Stimulated activated naive B cell treated with anti-CD40 and anti-IgM and Interleukin-4, amounts not matched to agents 10 μg/mL and 1 μg/mL and 100 μg/mL, for 72 hours (primary cell): ENCODE data around the gene GPAM.
"Not testable (repeated sequence)": the region's sequence is repeated elsewhere in the genome, so short reads cannot be mapped to it uniquely, and the experiment has no call there.

Experiments
- ATAC-seq, 2 donors: fragments of 150-1000 bp; cut with Tn5 transposase; replicated peaks; 2 replicates each; pipeline ENCODE4 v1.10.0; 2021; ENCODE audit warnings: moderate library complexity in 1 of 2
- DNase-seq: peaks from one replicate; pipeline ENCODE4 v3.0.0; 2021
- H3K27ac Mint-ChIP-seq: one replicate; pipeline ENCODE4 v1.8.0; 2022; ENCODE audit warnings: mild to moderate bottlenecking, mixed read lengths
- H3K27me3 Mint-ChIP-seq, 2 donors: one replicate each; pipeline ENCODE4 v1.8.0; 2022; ENCODE audit warnings: mixed read lengths in 2 of 2
- H3K36me3 Mint-ChIP-seq, 2 donors: one replicate each; pipeline ENCODE4 v1.8.0; 2022; ENCODE audit warnings: mixed read lengths in 2 of 2, mild to moderate bottlenecking in 1 of 2
- H3K4me1 Mint-ChIP-seq, 2 donors: one replicate each; pipeline ENCODE4 v1.8.0; 2022; ENCODE audit warnings: mixed read lengths in 2 of 2, mild to moderate bottlenecking in 1 of 2
- H3K4me3 Mint-ChIP-seq, 2 donors: one replicate each; pipeline ENCODE4 v1.8.0; 2022; ENCODE audit warnings: mild to moderate bottlenecking in 2 of 2, mixed read lengths in 2 of 2, moderate library complexity in 1 of 2
- H3K9me3 Mint-ChIP-seq, 2 donors: one replicate each; pipeline ENCODE4 v1.8.0; 2022; ENCODE audit warnings: mixed read lengths in 2 of 2, mild to moderate bottlenecking in 1 of 2

GPAM gene, protein sequence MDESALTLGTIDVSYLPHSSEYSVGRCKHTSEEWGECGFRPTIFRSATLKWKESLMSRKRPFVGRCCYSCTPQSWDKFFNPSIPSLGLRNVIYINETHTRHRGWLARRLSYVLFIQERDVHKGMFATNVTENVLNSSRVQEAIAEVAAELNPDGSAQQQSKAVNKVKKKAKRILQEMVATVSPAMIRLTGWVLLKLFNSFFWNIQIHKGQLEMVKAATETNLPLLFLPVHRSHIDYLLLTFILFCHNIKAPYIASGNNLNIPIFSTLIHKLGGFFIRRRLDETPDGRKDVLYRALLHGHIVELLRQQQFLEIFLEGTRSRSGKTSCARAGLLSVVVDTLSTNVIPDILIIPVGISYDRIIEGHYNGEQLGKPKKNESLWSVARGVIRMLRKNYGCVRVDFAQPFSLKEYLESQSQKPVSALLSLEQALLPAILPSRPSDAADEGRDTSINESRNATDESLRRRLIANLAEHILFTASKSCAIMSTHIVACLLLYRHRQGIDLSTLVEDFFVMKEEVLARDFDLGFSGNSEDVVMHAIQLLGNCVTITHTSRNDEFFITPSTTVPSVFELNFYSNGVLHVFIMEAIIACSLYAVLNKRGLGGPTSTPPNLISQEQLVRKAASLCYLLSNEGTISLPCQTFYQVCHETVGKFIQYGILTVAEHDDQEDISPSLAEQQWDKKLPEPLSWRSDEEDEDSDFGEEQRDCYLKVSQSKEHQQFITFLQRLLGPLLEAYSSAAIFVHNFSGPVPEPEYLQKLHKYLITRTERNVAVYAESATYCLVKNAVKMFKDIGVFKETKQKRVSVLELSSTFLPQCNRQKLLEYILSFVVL

DNA sequence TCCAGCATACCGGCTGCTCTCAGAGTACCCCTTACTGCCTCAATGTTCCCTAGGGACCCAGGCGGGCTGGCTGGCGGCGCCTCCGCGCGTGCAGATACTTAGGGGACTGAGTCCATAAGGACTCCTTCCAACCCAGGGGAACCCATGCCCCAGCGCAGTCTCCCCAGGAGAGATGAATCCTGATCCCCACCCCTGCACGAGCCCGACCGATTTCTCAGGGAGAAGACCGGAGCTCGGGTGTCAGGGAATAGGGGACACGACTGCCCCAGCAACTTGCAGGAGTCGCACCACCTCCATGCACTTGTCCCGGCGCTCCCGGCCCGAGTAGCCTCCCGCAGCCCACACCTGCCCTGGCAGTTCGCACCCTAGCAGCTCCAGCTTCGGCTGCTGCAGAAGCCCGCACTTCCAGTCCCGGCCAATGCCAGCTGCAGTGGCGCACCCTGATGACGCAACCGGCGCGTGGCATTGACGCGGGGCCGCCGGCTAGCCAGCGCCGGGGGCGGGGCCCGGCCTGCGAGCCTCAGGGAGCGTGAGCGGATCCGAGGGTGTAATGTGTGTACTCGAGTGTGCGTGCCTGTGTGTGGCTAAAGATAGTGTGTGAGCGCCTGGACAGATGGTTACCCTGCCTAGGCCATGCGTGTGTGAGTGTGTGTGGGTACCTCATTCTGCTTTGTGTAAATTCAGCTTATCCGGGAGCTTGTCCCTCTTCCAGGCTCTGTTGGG lies at the start of gene GPAM:
GPAM (minus strand) TSS at position 437 of the 723 bp plus-strand sequence. CDS start 1,981 bp downstream, outside the sequence.
- Mint-ChIP-seq H3K27ac (peak within 1 kb of the TSS; percentile 99), H3K4me3 (peak within 1 kb of the TSS; percentile 93 to 97), H3K27me3 (peaks cover 6 to 8% of the 10 kb centered on the region in 2 donors), H3K9me3 (peaks cover 4 to 11% of the 10 kb centered on the region in 2 donors), H3K36me3 (peaks cover 13 to 31% of the 10 kb centered on the region in 2 donors), H3K4me1 (peaks cover 16% of the 10 kb centered on the region in 2 donors)
- peak; percentile 98 for ATAC-seq
- DNase-seq: peak; percentile 97

DNA sequence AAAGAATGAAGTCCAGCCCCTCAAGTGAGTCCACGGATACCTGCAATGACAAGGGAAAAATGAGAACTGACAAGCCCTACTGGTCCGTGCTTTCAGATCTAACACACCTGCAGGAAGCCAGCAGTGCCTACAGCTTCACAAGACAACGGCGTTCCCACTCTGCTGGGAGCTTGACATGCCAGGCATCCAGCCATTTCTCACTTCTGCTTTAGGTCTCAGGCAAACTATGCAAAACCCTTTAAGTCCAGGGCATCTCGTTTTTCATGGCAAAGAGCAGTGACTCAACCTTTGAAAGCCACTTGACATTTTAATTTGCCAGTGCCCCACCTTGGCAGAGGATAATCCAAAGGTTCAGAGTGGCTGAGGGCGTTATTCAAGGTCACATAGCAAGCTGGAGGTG lies 49.1 kb upstream of the GPAM start:
- Mint-ChIP-seq H3K9me3 (peaks cover 5% of the 10 kb centered on the region in 2 donors), H3K36me3 (no peaks in the 10 kb centered on the region), H3K4me3 (no peak overlapping the region), H3K27ac (no peak overlapping the region), H3K27me3 (peaks cover 0 to 6% of the 10 kb centered on the region in 2 donors), H3K4me1 (peaks cover 8 to 13% of the 10 kb centered on the region in 2 donors)
- peak; percentile 23 to 47 for ATAC-seq
- no peak for DNase-seq

DNA sequence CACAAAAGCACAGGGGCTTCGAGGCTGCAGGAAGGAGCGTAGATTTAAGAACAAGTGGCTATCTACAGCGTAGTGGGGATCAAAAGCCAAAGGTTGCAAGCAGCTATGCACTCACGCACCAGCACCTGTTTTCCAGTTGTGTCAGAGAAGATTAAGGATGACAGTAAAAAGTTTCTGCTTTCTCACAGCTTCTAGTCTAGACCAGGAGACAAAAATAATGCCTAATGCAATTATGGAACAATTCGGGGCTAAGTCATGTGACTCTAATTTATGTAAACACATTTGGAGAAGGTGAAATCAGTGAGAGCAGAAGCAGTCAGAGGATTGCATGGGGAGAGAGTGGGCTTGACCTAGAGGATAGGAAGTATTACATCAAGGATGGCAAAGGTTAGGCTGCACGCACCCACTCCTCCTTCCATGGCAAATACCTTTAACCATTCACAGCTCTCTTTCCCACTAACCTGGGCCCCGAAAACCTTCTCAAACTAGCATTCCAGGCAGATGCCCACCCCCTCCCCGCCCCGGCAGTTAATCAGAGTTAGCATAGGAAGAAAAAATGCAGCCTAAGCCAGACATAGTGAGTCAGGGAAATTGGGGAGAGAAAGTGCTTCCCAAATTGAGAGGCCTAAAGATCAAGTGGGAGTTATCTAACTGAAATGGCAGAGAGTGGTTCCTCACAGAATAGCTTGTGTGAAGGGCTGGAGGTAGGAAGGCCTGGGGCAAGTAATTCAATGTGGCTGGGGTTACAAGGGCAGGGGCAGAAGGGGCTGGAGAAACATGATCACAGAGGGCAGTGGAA lies 48.2 kb upstream of the GPAM start:
- Mint-ChIP-seq H3K4me3 (no peak overlapping the region), H3K27me3 (no peaks in the 10 kb centered on the region), H3K9me3 (no peaks in the 10 kb centered on the region), H3K4me1 (peaks cover 8 to 13% of the 10 kb centered on the region in 2 donors), H3K27ac (no peak overlapping the region), H3K36me3 (no peaks in the 10 kb centered on the region)
- ATAC-seq (no peak), DNase-seq (no peak)

DNA sequence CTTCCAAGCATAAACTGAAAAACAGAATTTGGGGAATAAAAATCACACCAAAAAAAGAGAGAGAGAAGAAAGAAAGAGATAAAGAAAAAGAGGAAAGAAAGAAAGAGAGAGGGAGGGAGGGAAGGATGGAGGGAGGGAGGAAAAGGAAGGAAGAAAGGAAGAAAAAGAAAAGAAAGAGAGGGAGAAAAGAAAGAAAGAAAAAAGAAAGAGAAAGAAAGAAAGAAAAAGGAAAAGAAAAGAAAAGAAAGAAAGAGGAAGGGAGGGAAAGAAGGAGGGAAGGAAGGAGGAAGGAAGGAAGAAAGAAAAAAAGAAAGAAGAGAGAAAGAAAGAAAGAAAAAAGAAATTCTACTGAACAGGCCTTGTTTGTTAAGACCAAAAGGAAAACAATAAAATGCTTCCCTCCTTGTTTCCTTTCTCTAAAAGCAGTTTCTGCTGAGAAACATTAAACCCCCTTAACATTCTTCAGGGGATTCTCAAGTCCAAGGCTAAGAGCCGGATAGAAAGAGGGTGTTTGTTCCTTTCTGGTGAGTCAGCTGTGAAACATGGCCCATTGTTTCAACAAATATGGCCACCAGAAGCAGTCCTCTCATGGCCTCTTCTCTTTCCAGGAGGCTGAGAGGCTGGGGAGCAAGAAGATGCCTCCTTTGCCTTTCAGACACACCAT lies 46.9 kb upstream of the GPAM start:
- H3K4me1 Mint-ChIP-seq: peaks cover 8 to 13% of the 10 kb centered on the region in 2 donors
- no peak for ATAC-seq
- no peaks in the 10 kb centered on the region for H3K36me3 Mint-ChIP-seq
- H3K27me3 Mint-ChIP-seq: peaks cover 7 to 9% of the 10 kb centered on the region in 2 donors
- H3K27ac Mint-ChIP-seq: no peak overlapping the region
- no peak for DNase-seq
- peaks cover 2 to 5% of the 10 kb centered on the region in 2 donors for H3K9me3 Mint-ChIP-seq
- no peak overlapping the region for H3K4me3 Mint-ChIP-seq

DNA sequence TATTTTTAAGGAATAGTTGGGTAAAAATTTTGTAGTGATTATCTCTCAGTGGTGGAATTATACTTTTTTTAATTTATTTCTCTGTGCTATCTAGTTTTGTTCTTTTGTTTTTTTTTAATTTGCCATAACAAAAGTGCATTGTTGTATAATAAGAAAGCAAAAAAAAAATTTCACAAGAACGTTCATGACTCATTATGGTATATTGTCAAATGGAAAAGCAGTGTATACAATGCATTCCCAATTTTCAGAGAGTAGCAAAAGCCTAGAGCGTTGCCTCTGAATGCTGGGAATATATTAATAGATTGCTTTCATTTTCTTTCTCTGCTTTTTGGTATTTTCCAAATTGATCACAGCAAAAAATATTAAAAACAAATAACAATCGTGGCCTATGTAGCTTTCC lies 46.3 kb upstream of the GPAM start:
- no peak for ATAC-seq
- no peak overlapping the region for H3K4me3 Mint-ChIP-seq
- no peak for DNase-seq
- peaks cover 2 to 5% of the 10 kb centered on the region in 2 donors for H3K9me3 Mint-ChIP-seq
- no peaks in the 10 kb centered on the region for H3K36me3 Mint-ChIP-seq
- peaks cover 7 to 12% of the 10 kb centered on the region in 2 donors for H3K27me3 Mint-ChIP-seq
- H3K4me1 Mint-ChIP-seq: peaks cover 8 to 13% of the 10 kb centered on the region in 2 donors
- no peak overlapping the region for H3K27ac Mint-ChIP-seq

DNA sequence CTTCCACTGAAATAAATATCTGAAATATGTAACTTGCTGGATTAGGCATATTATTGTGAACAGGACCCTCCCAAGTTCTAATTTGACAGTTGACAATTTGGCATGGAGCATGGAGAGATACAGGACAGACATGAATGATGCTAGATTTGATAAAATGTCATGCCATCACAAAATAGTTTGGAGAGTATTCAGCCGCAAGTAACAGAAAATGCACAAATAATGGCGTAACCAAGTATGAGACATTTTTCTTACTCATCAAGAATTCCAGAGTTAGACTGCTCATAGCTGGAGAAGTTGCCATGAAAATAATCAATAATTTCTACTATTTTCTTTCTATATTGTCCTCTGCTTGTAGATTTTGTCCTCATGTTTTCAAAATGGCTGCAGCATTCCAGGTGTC lies 45.5 kb upstream of the GPAM start:
- peaks cover 7 to 12% of the 10 kb centered on the region in 2 donors for H3K27me3 Mint-ChIP-seq

DNA sequence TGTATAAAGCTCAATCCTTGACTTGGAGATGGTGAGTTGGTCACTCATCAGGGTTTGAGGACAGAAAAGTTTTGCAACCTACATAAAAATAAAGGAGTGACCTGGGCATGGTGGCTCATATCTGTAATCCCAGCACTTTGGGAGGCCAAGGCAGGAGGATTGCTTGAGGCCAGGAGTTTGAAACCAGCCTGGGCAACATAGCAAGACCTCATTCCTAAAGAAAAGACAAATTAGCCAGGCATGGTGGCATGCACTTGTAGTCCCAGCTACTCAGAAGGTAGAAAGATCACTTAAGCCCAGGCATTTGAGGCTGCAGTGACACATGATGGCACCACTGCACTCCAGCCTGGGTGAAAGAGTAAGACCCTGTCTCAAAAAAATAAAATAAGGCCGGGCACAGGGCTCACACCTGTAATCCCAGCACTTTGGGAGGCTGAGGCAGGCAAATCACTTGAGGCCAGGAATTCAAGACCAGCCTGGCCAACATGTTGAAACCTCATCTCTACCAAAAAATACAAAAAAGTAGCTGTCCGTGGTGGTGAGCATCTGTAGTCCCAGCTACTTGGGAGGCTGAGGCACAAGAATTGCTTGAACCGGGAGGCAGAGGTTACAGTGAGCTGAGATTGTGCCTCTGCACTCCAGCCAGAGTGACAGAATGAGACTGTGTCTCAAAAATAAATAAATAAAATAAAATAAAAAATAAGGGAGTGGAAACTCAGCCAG lies 45.0 kb upstream of the GPAM start:
- H3K27me3 Mint-ChIP-seq: peaks cover 7 to 12% of the 10 kb centered on the region in 2 donors
- ATAC-seq: not testable (repeated sequence)

More for the DNA sequence above, 45.5 kb upstream of the GPAM start:
- Mint-ChIP-seq H3K4me1 (peaks cover 8 to 13% of the 10 kb centered on the region in 2 donors), H3K27ac (no peak overlapping the region), H3K4me3 (no peak overlapping the region), H3K36me3 (no peaks in the 10 kb centered on the region), H3K9me3 (peaks cover 2 to 5% of the 10 kb centered on the region in 2 donors)
- DNase-seq (no peak), ATAC-seq (no peak)

DNA sequence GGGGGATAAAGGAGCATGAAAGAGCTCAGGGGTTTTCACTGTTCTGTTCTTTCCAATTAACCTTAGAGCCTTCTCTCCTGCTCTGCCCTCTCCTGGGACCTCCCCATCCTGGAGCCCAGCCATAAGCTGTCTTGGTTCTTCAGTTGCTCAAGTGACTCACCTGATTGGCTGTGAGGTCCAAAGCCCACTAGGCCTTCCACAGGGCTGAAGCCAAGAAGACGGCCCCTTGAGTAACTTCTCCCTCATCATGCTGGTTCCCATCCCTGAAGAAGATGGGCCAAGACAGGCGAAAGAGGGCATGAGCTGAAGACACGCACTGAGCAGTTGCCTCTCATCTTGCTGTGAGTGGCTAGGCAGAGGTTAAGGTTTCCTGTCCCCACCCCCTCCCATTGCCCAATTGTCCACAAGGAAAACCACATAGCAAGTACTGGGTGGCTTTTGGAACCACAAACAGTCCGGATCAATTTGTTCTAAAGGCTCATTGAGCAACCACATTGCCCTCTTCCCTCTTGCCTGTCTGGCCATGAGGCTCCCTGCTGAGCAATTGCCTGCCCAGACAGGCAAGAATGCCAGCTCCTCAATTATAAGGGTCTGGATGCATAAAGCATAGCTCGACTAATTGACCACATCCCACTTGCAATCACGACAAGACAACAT lies 43.9 kb upstream of the GPAM start:
- peaks cover 11 to 19% of the 10 kb centered on the region in 2 donors for H3K27me3 Mint-ChIP-seq
- H3K27ac Mint-ChIP-seq: no peak overlapping the region
- H3K4me1 Mint-ChIP-seq: peaks cover 8% of the 10 kb centered on the region in 2 donors
- no peaks in the 10 kb centered on the region for H3K36me3 Mint-ChIP-seq
- peaks cover 2 to 5% of the 10 kb centered on the region in 2 donors for H3K9me3 Mint-ChIP-seq
- ATAC-seq (no peak), DNase-seq (no peak)
- no peak overlapping the region for H3K4me3 Mint-ChIP-seq

More for the DNA sequence above, 45.0 kb upstream of the GPAM start:
- H3K4me3 Mint-ChIP-seq, DNase-seq, H3K36me3 Mint-ChIP-seq, H3K27ac Mint-ChIP-seq, H3K9me3 Mint-ChIP-seq: not testable (repeated sequence)
- H3K4me1 Mint-ChIP-seq: peaks cover 8 to 13% of the 10 kb centered on the region in 2 donors

DNA sequence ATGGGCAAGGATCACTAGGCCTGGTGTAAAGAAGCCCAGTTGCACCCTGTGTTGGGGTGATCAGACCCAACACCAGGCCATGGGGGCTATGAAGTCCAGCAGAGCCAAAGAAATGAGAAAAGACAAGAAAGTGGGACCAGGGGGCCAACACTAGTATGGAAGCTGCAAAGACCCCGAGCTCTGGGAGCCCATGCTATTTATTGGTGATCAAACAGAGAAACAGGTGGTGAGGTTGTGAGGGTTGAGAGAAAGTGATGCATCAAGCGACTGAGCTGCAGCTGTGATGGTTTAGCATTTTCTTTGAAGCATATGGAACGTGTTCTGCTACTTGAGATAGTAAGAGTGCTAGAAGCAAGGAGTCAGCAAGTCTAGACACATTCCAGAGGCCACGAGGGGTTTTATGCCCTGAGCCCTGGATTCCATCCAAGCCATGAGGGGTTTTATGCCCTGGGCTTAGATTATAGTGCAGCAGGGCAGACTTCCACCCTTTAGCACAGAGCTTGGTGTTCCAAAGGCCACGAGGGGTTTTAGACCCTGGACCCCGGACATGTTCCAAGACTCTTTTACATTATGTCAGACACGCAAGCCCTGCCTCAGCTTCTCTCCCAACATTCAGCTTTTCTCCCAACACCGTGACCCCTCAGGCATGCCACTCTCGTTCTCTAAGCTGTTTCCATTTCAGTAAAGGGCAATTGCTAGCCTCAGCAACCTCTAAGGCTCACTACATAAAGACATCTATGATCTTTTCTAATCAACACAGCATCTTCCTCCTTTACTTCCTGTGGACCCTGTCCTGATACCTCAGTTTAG lies 43.1 kb upstream of the GPAM start:
- peaks cover 2 to 5% of the 10 kb centered on the region in 2 donors for H3K9me3 Mint-ChIP-seq
- no peaks in the 10 kb centered on the region for H3K36me3 Mint-ChIP-seq
- peaks cover 8% of the 10 kb centered on the region in 2 donors for H3K4me1 Mint-ChIP-seq
- ATAC-seq: no peak
- DNase-seq: no peak
- peaks cover 11 to 19% of the 10 kb centered on the region in 2 donors for H3K27me3 Mint-ChIP-seq
- H3K4me3 Mint-ChIP-seq: no peak overlapping the region
- no peak overlapping the region for H3K27ac Mint-ChIP-seq

DNA sequence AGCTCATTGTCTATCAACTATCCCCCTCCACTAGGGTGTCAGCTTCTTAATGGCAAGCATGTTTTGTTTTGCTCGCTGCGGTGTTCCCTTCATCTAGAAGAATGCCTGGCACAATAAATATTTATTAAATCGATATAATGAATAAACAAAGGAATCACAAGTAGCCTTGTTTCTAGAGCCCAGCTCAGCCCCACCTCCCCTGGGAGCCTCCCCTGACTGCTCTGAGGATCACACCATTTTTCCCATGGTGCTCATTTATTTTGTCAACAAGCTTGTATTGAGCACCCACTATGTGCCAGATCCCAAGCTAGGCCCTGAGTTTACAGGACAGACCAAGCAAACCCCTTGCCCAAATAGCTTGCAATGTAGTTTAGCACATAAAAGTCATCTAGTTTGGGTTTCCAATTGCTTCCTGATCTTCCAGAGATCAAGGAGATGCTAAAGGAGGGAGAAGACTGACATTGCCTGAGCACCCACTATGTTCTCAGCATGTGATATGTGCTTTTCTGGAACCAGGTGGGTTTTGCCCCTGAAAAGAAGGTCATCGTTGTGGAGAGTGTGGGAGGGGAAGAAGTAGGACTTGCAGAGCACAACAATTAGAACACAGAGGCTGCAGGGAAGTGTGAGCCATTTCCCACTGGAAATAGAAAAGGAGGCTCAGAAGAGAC lies 42.3 kb upstream of the GPAM start:
- H3K27me3 Mint-ChIP-seq: peaks cover 11 to 19% of the 10 kb centered on the region in 2 donors
- H3K9me3 Mint-ChIP-seq: peaks cover 2 to 5% of the 10 kb centered on the region in 2 donors
- DNase-seq: no peak
- H3K27ac Mint-ChIP-seq: no peak overlapping the region
- no peak for ATAC-seq
- H3K4me1 Mint-ChIP-seq: peaks cover under 1 to 2% of the 10 kb centered on the region in 2 donors
- H3K36me3 Mint-ChIP-seq: no peaks in the 10 kb centered on the region
- H3K4me3 Mint-ChIP-seq: no peak overlapping the region

DNA sequence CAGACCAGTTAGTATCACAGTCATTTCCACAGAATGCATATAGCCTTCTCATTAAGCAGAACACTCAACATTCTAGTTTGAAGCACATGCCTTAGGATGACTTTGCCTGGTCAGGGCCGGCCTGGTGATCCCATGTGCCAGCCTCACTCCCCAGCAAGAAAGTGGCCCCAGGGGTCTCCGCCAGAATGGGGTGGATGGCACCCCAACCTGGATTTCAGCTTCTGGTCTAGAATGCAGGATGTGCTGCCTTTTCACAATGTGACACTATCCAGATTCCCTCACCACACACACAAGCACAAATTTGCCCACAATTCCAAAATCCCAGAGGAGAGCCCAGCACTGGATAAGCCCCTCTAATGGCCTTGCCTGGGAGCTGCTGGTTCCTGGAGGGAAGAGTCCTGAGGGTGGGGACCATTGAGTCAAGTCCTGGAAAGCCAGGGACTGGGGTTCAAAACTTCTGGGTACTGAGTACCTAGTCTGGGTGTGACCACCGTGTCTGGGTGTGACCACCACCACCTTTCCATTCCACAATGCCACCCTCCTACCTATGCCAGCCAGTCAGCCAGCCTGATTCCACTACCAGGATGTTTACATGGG lies 41.5 kb upstream of the GPAM start:
- ATAC-seq (no peak), DNase-seq (no peak)
- Mint-ChIP-seq H3K27ac (no peak overlapping the region), H3K9me3 (peaks cover 9 to 13% of the 10 kb centered on the region in 2 donors), H3K27me3 (peaks cover 16 to 19% of the 10 kb centered on the region in 2 donors), H3K36me3 (no peaks in the 10 kb centered on the region), H3K4me1 (no peaks in the 10 kb centered on the region), H3K4me3 (no peak overlapping the region)
